Stimulated activated naive CD4-positive, alpha-beta T cell treated with Interleukin-2 at 50 U/mL for 16 hours (primary cell): ENCODE results near the gene SLC15A4.
"Not testable (repeated sequence)": the region's sequence is repeated elsewhere in the genome, so short reads cannot be mapped to it uniquely, and the experiment has no call there.

Experiments
- DNase-seq: peaks from one replicate; lab custom pipeline; 2025; lab: John Stamatoyannopoulos, UW

SLC15A4 gene

DNA sequence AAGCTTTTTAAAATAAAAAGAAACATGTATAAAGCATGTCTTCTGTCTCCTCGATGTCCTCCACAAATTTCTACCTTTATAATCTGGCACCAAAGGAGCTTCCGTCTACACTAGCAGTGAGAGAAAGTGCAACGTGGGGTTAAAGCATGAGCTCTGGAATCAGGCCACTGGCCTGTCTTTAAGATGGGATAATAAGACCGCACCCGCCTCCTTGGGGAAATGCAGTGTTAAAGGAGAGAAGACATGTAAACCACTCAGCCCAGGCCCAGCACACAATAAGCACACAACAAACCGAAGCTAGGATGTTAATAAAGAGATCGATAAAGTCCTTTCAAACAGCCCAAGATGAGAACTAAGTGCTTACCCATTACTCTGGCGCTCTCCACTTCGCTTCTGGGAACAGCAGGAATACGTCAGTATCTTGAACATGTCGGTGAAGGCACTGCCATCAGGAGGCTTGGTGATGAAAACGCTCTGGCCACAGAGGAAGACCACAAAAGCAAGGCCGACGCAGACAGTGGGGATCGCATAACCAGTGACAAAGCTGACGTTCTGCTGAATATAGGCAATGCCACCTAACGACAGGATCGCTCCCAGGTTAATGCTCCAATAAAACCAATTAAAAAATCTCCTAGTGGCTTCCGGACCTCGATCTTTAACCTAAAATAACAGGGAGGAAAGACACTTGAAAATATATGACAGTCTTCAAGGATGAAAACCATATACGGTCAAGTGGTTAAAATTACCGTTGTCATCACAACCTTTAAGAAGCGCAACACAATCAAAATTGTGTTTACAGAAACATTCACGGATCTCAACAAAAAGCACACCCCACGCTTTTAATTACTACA is 9.1 kb downstream of the SLC15A4 start:
- no peak for DNase-seq

DNA sequence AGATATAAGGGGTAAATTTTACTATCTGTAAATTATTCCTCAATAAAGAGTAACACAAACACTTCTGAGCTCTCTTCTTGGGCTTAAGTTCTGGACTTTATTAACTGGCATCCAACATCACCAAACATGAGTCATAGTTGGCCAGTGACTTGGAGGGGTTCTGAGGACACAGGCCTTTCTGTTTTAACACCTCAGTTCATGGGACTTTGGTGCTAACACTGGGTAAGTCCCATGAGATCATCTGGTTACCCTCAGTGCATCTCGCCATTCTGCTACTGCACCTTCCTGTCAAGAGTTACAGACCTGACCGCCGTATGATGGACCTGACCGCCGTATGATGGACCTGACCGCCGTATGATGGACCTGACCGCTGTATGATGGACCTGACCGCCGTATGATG is 9.9 kb downstream of the SLC15A4 start:
- DNase-seq, result no peak

DNA sequence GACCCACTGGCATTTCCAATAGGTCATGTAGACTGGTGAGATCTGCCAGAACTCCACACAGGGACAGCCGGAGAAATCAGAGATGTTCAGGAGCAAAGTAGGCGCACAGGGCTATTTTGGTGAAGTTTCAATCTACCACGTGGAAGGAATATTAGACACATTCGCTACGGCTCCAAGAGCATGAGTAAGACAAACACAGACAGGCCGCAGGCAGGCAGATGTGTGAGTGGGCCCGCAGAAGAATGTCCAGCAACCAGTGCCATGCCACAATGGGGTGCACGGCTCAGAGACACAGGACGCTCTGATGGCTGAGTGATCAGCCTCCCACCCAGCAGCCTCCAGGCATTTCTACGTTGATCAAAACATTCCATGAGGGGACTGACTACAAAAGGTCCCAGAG is 10.4 kb downstream of the SLC15A4 start:
- DNase-seq, result no peak

- DNase-seq, result no peak
Observed at GRCh38 chr12:128811806-128812205, 12.0 kb downstream of the SLC15A4 start.

GRCh38 chr12:128810182-128811127 is 13.3 kb downstream of the SLC15A4 start:
- no peak for DNase-seq

DNA sequence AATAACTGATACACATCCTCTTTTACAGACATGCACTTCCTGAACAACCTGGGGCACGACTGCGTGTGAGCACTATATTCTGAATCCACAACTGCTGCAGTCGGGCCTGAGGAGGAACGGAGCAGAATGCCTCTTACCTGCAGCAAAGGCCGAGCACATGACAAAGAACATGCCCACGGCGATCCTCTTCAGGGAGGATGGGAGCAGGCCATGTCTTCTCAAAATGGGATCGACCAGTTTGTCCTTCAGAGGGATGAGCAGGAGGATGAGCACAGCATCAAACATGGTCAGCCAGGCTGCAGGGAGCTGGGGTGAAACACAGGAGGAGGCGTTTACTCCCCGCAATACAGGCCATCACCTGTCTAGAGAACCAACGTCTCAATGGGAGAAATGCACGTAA is 15.1 kb downstream of the SLC15A4 start:
- DNase-seq, result no peak

- no peak for DNase-seq
Observed at GRCh38 chr12:128807161-128807724, 16.5 kb downstream of the SLC15A4 start.

GRCh38 chr12:128806573-128806972 is 17.2 kb downstream of the SLC15A4 start:
- no peak for DNase-seq

- not testable (repeated sequence) for DNase-seq
Observed at GRCh38 chr12:128805406-128805805, 18.4 kb downstream of the SLC15A4 start.

DNA sequence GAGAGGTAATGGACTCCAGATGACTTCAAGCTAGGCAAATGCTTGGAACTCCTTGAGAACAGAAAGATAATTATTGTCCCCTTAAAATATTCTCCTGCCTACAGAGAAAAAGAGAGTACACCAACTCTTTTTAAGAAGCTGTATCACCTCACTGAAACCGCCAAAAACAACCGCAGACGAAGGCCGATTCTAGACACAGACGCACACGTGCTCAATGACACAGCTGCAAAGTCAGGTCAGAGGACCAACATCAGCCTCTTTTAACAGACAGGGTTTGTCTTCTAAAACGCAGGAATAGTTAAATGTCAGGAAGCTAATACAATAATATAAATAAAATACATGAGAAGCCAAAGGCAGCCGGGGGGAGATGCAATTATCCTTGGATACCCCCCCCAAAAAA is 19.0 kb downstream of the SLC15A4 start:
- DNase-seq, result no peak

- no peak for DNase-seq
Observed at GRCh38 chr12:128803788-128804187, 20.0 kb downstream of the SLC15A4 start.

GRCh38 chr12:128802756-128803155 is 21.0 kb downstream of the SLC15A4 start:
- no peak for DNase-seq

- no peak for DNase-seq
Observed at GRCh38 chr12:128801879-128802391, 21.8 kb downstream of the SLC15A4 start.

DNA sequence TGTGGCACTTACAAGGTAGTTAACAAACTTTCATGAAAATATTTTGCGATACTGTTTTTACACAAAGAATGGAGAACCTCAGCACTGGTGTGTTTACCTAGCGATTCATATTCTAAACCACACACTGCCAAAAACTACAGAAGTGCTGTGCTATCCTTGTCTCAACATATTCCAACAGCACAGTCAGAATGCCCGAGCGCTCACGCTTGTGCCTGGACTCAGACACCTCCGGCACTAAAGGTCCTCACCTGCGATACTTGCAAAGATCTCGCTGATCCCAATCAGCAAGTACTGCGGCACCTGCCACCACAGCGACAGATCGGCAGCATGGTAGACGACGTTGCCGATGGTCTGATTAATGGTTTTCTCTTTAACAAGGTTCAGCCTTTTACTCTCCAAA is 23.2 kb downstream of the SLC15A4 start:
- DNase-seq, result no peak

- no peak for DNase-seq
Observed at GRCh38 chr12:128798571-128799341, 25.0 kb downstream of the SLC15A4 start.

DNA sequence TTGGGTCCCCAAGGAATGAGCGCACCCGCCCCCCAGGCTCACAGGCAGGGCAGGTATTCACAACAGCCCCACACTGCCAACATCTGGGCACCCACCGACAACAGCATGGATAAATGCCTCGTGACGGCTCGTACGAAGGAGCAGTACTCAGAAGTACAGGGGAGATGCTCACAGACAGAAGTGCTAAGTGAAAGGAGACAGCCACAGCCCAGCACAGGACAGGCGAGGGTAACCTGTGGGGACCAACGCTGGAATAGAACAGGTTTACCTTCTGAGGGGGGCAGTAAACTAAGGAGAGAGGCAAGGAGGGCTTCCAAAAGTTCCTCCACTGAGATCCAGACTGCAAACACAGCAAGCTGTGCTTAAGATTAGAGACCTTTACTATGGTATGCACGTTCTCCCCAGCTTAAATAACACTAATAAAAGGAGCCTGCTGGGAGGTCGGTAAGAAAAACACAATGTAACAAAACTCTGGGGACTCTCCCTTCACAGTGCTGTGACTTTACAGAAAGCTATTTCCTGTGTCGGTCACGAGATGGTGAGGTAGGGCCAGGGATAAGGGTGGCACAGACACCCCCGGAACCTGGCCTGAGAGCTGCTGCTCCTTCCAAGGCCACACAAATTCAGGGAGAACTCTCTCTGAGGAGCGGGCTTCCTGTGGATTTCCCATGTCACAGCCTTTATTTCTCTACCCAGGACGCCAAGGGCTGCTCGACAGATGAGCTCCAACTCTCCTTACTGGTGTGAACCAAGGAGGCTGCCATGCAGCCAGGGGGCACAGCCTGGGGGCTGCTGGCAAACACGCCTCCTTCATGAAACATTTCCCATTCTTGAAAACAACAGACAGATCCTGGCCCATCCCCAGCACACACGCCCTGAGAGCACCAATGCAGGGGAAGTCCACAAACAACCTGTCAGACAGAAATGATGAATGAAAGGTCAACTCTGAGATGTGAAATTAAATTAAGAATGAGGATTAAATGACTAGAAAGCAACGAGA is 26.3 kb downstream of the SLC15A4 start:
- no peak for DNase-seq

DNA sequence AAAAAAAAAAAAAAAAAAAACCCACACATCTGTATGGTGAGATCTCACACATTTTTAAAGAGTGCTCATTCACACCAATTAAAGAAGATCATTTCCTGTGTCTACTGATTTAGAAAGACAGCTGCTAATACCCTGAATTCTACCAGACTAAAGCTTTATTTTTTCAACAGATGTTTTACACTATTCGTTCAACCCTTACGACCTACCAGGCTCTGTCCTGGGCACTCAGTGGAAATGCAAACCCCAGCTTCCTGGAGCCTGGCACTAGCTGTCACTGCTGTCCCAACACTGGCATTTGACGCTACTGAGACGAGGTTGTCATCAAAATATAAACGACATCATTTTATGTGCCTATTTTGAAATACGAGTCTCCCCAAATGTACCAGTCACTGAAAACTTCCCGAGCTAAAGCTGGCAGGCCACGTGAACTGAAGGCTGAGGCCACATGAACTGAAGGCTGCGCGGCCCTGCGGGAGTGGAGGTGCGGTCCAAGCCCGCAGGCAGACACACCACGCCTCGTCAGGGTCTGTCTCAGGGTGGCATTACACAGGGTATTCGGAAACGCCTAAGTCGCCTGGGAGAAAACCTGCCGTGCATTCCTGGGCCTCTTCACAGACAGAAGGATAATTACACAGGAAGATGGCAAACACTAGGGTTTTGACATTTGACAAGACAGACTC is 27.2 kb downstream of the SLC15A4 start:
- DNase-seq, result no peak

GRCh38 chr12:128795530-128796361 is 28.0 kb downstream of the SLC15A4 start:
- DNase-seq, result no peak
